Gastrocnemius medialis (tissue), 4 donors: ENCODE measurements around the gene SYCP3.

Experiments
- POLR2A ChIP-seq, 2 donors: fragments of 450-650 bp; IDR thresholded peaks; one replicate each; pipeline ENCODE4 v1.6.1; 2017; ENCODE audit warnings: antibody characterized with exemption in 2 of 2, mild to moderate bottlenecking in 2 of 2, moderate library complexity in 2 of 2
- TF ChIP-seq, protein P1 (sequence below), 5 experiments: fragments of 450-650 bp in 3 of 5; fragments of 200-600 bp in 2 of 5; sonication (generic) in 2 of 5; IDR thresholded peaks in 4 of 5; conservative IDR thresholded peaks in 1 of 5; 1 replicate in 4 of 5; 2 replicates in 1 of 5; pipeline ENCODE4 v1.5.1; 2016 to 2019; ENCODE audit warnings: antibody characterized with exemption in 5 of 5, mild to moderate bottlenecking in 3 of 5, moderate library complexity in 3 of 5

DNA sequence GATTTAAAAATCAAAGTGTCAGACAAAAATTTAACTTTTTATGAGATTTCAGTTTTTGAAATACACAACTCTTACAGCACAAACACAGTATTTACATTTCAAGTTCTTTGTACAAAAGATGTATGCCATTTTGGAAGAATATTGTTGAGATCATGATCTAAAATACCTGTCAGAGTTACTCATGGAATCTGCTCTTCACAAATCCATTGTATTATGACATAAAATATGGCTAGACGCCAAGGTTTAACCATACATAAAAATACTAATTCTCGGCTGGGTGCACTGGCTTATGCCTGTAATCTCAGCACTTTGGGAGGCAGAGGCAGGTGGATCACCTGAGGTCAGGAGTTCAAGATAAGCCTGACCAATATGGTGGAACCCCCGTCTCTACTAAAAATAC lies 6.2 kb upstream of the SYCP3 start:
- TF ChIP-seq, protein P1, sequence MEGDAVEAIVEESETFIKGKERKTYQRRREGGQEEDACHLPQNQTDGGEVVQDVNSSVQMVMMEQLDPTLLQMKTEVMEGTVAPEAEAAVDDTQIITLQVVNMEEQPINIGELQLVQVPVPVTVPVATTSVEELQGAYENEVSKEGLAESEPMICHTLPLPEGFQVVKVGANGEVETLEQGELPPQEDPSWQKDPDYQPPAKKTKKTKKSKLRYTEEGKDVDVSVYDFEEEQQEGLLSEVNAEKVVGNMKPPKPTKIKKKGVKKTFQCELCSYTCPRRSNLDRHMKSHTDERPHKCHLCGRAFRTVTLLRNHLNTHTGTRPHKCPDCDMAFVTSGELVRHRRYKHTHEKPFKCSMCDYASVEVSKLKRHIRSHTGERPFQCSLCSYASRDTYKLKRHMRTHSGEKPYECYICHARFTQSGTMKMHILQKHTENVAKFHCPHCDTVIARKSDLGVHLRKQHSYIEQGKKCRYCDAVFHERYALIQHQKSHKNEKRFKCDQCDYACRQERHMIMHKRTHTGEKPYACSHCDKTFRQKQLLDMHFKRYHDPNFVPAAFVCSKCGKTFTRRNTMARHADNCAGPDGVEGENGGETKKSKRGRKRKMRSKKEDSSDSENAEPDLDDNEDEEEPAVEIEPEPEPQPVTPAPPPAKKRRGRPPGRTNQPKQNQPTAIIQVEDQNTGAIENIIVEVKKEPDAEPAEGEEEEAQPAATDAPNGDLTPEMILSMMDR (IDR thresholded peaks at IDR 0.05 in 4 of 5, conservative IDR thresholded peaks at IDR 0.05 in 1 of 5), result no peak
- no peak for TF ChIP-seq POLR2A (IDR thresholded peaks at IDR 0.05)
